ENCODE measurements around the gene ELP5.

Gene ELP5

GRCh38 chr17:7279448-7279847 lies 27.4 kb downstream of the ELP5 start:
- Histone ChIP-seq H3K27ac (ENCODE audit: low read length) (no peak overlapping the region), H3K79me2 (ENCODE audit: insufficient read depth, low read length) (no peaks in the 10 kb centered on the region), H3K36me3 (ENCODE audit: insufficient read depth, low read length) (no peaks in the 10 kb centered on the region), H2AFZ (ENCODE audit: low read depth, low read length) (no peak overlapping the region), H4K20me1 (ENCODE audit: insufficient read depth, low read length) (no peaks in the 10 kb centered on the region), H3K4me1 (ENCODE audit: insufficient read depth, low read length) (peaks cover 27% of the 10 kb centered on the region), H3K9me3 (ENCODE audit: insufficient read depth, low read length, severe bottlenecking) (no peaks in the 10 kb centered on the region), H3K4me2 (ENCODE audit: insufficient read depth, low read length) (no peak overlapping the region), H3K9ac (ENCODE audit: low read depth, low read length) (no peak overlapping the region), H3K27me3 (ENCODE audit: insufficient read depth, low read length, poor library complexity) (peaks cover 8% of the 10 kb centered on the region), H3K4me3 (ENCODE audit: low read depth in 1 of 2, low read length in 2 of 2) (no peak overlapping the region)
- ATAC-seq (ENCODE audit: insufficient read depth, low read depth) (no peak), DNase-seq (no peak)
- TF ChIP-seq EZH2 (IDR thresholded peaks at IDR 0.05; ENCODE audit: borderline replicate concordance, low read depth, low read length, severe bottlenecking) (no peak), CTCF (IDR thresholded peaks at IDR 0.05; ENCODE audit: borderline replicate concordance, extremely low read depth, low read length, poor library complexity, severe bottlenecking) (no peak)

GRCh38 chr17:7280519-7281073 lies 28.6 kb downstream of the ELP5 start:
- Histone ChIP-seq H3K79me2 (ENCODE audit: insufficient read depth, low read length) (no peaks in the 10 kb centered on the region), H3K27ac (ENCODE audit: low read length) (no peak overlapping the region)

DNA sequence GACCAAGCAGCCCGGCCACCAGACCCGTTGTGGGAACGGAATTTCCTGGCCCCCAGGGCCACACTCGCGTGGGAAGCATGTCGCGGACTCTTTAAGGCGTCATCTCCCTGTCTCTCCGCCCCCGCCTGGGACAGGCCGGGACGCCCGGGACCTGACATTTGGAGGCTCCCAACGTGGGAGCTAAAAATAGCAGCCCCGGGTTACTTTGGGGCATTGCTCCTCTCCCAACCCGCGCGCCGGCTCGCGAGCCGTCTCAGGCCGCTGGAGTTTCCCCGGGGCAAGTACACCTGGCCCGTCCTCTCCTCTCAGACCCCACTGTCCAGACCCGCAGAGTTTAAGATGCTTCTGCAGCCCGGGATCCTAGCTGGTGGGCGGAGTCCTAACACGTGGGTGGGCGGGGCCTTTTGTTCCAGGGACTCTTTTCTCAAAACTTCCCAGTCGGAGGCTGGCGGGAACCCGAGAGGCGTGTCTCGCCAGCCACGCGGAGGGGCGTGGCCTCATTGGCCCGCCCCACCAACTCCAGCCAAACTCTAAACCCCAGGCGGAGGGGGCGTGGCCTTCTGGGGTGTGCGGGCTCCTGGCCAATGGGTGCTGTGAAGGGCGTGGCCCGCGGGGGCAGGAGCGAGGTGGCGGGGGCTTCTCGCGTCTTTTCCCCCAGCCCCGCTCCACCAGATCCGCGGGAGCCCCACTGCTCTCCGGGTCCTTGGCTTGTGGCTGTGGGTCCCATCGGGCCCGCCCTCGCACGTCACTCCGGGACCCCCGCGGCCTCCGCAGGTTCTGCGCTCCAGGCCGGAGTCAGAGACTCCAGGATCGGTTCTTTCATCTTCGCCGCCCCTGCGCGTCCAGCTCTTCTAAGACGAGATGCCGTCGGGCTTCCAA lies 29.3 kb downstream of the ELP5 start, which contains the start of gene SLC2A4:
SLC2A4 (plus strand) TSS at position 645 of the 879 bp plus-strand sequence; CDS start at position 862, 217 bp downstream.
- peaks cover 8% of the 10 kb centered on the region for H3K27me3 ChIP-seq (ENCODE audit: insufficient read depth, low read length, poor library complexity)
- DNase-seq = peak; percentile 93
- H3K9me3 ChIP-seq (ENCODE audit: insufficient read depth, low read length, severe bottlenecking) = no peaks in the 10 kb centered on the region
- peak within 1 kb of the TSS; percentile 27 for H3K9ac ChIP-seq (ENCODE audit: low read depth, low read length)
- TF ChIP-seq EZH2 (IDR thresholded peaks at IDR 0.05; ENCODE audit: borderline replicate concordance, low read depth, low read length, severe bottlenecking) = no peak
- TF ChIP-seq CTCF (IDR thresholded peaks at IDR 0.05; ENCODE audit: borderline replicate concordance, extremely low read depth, low read length, poor library complexity, severe bottlenecking) = no peak
- H3K79me2 ChIP-seq (ENCODE audit: insufficient read depth, low read length) = no peaks in the 10 kb centered on the region
- peak within 1 kb of the TSS in 1 of 2 experiments; percentile 49; a peak in 2 of 4 replicates for H3K4me3 ChIP-seq (ENCODE audit: low read depth in 1 of 2, low read length in 2 of 2)
- H3K36me3 ChIP-seq (ENCODE audit: insufficient read depth, low read length) = no peaks in the 10 kb centered on the region
- peak within 1 kb of the TSS; percentile 61 for H2AFZ ChIP-seq (ENCODE audit: low read depth, low read length)
- peaks cover 27% of the 10 kb centered on the region for H3K4me1 ChIP-seq (ENCODE audit: insufficient read depth, low read length)
- peak; percentile 83 for ATAC-seq (ENCODE audit: insufficient read depth, low read depth)
- H3K4me2 ChIP-seq (ENCODE audit: insufficient read depth, low read length) = peak within 1 kb of the TSS; percentile 65
- H3K27ac ChIP-seq (ENCODE audit: low read length) = no peak within 1 kb of the TSS
- H4K20me1 ChIP-seq (ENCODE audit: insufficient read depth, low read length) = no peaks in the 10 kb centered on the region

More at GRCh38 chr17:7280519-7281073, 28.6 kb downstream of the ELP5 start:
- Histone ChIP-seq H2AFZ (ENCODE audit: low read depth, low read length) (peak overlapping the region; percentile 61), H3K36me3 (ENCODE audit: insufficient read depth, low read length) (no peaks in the 10 kb centered on the region), H3K4me3 (ENCODE audit: low read depth in 1 of 2, low read length in 2 of 2) (peak overlapping the region in 1 of 2 experiments; percentile 49; a peak in 2 of 4 replicates), H3K4me2 (ENCODE audit: insufficient read depth, low read length) (peak overlapping the region; percentile 65), H3K27me3 (ENCODE audit: insufficient read depth, low read length, poor library complexity) (peaks cover 8% of the 10 kb centered on the region), H3K9me3 (ENCODE audit: insufficient read depth, low read length, severe bottlenecking) (no peaks in the 10 kb centered on the region), H3K9ac (ENCODE audit: low read depth, low read length) (peak overlapping the region; percentile 11), H4K20me1 (ENCODE audit: insufficient read depth, low read length) (no peaks in the 10 kb centered on the region), H3K4me1 (ENCODE audit: insufficient read depth, low read length) (peaks cover 27% of the 10 kb centered on the region)
- peak; percentile 90 for TF ChIP-seq CTCF (IDR thresholded peaks at IDR 0.05; ENCODE audit: borderline replicate concordance, extremely low read depth, low read length, poor library complexity, severe bottlenecking)
- TF ChIP-seq EZH2 (IDR thresholded peaks at IDR 0.05; ENCODE audit: borderline replicate concordance, low read depth, low read length, severe bottlenecking) = peak; percentile 65
- ATAC-seq (ENCODE audit: insufficient read depth, low read depth) (peak; percentile 78), DNase-seq (peak; percentile 83)

Data from DND-41 (cell line).